COLO668 (cell line): ENCODE measurements around the gene TRMT112.

ENCODE experiments used
- DNase-seq: peaks from one replicate; lab custom pipeline; 2025; ENCODE audit not compliant: unreplicated experiment; lab: John Stamatoyannopoulos, UW

TRMT112 gene

DNA sequence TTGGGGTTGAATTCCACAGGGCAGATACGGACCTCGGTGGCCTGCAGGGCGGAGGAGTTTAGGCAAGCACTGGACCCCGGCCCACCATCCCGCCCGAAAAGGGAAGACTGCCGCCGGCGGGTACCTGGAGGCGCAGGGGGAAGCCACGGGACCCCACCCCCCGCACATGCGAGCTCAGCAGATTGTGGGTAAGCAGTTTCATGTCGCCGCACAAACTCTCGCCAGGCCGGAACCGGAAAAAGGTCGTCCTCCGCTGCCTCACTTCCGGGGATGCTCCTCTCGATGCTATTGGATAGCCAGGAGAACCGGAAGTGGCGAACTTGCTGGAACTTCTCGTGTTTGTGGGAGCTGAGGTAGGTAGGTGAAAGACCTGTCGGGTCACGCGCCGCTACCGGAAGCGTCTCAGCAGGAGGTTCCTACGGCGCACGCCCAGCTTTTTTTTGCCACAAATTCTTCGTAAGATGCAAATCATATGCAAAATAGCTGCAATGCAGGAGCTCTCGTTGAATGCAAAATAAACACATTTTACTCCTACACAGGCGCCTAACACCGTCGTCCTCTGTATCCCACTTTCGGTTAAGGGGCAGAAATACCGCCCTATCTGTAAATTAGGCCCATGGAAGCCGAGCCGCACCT, at the start of gene TRMT112:
Gene TRMT112, minus strand, starts transcription at position 235 of the 636 bp plus-strand sequence. Its CDS starts 33 bp downstream, at position 202.
- DNase-seq: peak; percentile 96

DNA sequence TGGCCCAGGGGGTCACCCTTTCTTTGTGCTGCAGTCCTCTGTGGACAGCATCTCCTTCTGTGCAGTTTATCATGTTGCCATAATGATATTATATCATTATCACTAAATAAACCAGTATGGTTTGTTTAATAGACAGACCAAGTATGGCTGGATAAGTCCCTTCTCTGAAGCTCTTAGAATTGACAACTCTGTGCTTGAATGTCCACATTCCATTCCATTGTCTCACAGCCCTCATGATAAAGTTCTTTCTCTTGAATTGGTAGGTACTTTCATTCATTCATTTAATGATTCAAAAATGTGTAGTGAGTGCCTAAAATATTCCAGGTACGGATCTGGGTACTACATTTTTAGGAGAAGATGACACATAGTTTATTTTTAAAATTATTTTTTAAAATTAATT, 49.4 kb upstream of the TRMT112 start:
- DNase-seq: no peak

DNA sequence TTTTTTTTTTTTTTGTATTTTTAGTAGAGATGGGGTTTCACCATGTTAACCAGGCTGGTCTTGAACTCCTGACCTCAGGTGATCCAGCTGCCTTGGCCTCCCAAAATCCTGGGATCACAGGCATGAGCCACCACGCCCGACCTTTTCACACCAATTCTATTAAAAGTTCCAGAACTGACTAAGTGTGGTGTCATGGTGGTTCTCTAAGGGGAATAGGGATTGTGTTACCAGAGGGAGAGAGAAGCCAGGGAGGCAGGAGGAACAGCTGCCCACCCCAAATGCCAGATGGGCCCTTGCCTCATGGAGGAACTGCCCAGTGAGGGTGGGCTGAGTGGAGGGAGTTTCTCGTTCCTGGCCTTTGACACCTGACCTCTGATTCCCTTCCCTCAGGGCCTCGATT, 47.6 kb upstream of the TRMT112 start:
- DNase-seq: no peak

DNA sequence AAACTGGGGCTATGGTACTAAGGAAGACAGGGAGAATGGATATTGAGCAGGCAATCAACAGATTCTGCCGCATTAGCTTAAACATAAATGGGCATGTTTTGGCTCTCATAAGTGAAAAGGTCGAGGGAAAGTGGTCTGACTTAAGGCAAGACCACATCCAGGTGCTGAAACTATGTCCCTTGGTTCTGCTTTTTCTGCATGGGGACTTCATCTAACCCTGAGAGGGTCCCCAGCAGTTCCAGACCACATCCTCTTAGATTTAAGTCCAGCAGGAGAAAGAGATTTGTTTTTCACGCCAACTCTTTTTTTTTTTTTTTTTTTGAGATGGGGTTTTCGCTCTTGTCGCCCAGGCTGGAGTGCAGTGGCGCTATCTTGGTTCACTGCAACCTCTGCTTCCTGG, 47.1 kb upstream of the TRMT112 start:
- no peak for DNase-seq

DNA sequence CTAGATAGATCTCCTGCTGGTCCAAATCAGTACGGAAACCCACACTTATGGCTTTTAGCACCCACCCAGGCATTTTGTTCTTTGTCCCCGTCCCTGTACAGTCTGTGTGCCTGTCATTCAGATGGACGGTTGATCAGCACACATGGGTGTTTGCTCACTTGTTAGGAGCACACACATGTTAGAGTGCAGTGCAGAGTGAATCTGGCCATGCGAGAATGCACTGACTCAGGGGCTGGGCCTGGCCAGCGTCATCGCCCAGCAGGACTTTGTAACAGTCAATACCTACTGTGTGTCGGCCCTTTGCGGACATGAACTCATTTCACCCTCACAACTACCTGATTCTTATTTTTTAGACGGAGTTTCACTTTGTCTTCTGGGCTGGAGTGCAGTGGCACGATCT, 45.0 kb upstream of the TRMT112 start:
- DNase-seq: no peak

DNA sequence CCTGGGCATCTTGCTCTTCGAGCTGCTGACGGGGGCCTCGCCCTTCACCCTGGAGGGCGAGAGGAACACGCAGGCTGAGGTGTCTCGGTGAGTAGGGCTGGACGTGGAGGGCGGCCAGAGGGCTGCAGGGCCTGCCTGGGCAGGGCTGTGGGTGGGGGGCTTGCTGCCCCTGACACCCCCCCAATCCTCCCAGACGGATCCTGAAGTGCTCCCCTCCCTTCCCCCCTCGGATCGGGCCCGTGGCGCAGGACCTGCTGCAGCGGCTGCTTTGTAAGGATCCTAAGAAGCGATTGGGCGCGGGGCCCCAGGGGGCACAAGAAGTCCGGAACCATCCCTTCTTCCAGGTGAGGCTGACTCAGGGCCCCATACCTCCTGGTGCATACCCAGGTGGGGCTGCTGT, 44.3 kb upstream of the TRMT112 start:
- DNase-seq: no peak

DNA sequence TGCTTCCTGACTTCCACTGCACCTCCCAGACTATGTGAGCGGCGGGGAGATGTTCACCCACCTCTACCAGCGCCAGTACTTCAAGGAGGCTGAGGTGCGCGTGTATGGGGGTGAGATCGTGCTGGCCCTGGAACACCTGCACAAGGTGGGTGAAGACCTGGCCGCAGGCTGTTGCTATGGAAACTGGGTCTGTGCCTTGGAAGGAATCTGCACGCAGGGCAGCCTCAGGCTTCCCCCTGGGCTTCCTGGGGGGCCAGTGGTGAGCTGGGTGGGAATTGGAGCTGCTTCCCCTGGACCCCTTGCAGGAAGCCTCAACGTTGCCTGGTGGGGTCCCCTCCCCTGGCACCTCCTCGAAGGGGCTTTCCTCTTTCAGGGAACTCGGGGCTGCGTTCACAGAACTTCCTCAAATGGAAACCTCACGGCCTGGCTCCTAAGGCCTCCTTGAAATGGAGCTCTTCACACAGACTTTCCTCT, 43.1 kb upstream of the TRMT112 start:
- DNase-seq: peak; percentile 8

DNA sequence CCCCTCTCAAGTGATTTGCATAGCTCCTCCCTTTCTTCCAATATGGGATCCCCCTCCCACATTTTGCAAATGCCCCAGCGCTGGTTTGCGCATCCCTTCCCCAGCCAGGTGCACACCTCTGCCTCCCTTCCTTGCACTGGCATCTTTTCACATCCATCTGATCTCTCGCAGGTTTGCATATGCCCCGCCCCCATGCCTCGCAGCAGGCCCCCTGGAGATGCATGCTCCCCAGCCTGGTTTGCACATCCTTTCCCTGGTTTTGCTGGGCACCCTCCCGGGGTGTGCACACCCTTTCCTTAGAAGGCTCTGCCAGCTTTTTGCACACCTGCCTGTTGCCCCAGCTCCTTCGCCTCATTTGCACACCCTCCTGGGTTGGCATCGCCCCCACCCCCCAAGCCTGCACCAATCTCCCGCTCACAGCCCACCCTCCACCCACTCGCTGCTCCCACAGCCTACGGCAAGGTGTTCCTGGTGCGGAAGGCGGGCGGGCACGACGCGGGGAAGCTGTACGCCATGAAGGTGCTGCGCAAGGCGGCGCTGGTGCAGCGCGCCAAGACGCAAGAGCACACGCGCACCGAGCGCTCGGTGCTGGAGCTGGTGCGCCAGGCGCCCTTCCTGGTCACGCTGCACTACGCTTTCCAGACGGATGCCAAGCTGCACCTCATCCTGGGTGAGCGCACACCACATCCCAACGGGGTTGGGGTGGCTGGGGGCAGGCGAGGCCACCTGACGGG, 42.5 kb upstream of the TRMT112 start:
- peak; percentile 34 for DNase-seq

DNA sequence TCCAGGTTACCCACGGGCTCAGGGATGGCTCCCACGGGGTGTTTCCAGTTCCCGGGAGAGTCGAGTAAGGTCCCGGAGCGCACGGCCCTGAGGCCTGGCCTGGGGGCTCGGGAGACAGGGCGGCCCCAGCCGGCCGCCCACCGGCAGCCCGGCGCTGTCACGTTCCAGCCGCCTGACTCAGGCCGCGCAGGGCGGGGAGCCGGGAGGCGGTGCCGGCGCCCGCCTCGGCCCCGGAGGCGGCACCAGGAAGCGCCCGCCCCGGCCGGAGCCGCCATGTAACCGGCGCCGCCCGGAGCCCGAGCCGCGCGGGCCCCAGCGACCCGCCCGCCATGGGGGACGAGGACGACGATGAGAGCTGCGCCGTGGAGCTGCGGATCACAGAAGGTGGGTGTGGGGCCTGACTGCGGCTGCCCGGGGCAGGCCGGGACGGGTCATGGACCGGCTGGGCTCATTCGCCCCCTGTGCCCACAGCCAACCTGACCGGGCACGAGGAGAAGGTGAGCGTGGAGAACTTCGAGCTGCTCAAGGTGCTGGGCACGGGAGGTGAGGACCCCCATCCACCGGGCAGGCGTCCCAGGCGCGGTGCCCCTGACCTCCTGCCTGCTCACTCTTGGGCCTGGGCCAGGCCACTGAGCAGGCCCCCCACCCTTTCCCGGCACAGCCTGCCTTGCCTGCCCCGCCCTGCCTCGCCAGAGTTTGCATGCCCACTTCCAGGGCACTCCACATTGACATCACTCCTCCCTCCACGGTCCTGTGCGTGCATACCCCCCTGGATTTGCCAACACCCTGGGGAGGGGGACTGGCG, 41.8 kb upstream of the TRMT112 start, which contains the start of gene RPS6KA4:
Gene RPS6KA4, plus strand, starts transcription at position 256 of the 805 bp plus-strand sequence. Its CDS starts 74 bp downstream, at position 330.
- peak; percentile 82 for DNase-seq

DNA sequence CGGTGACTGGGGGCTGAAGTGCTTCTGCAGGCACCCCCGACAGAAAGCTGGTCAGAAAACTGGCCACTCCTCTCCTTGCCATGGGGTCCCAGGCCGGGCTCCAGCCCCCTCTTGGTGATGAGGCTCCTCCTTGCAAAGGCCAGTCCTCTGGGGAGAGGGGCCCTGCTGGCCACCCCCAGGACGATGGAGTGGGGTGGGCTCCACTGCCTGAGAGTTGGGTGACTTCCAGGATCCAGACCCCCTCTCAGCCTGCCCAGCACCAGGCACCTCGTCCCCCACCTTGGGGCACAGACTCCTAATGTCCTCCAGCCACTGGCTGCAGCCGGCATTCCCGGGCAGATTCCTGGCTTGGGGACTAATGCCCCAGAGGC, 41.2 kb upstream of the TRMT112 start:
- DNase-seq: no peak

DNA sequence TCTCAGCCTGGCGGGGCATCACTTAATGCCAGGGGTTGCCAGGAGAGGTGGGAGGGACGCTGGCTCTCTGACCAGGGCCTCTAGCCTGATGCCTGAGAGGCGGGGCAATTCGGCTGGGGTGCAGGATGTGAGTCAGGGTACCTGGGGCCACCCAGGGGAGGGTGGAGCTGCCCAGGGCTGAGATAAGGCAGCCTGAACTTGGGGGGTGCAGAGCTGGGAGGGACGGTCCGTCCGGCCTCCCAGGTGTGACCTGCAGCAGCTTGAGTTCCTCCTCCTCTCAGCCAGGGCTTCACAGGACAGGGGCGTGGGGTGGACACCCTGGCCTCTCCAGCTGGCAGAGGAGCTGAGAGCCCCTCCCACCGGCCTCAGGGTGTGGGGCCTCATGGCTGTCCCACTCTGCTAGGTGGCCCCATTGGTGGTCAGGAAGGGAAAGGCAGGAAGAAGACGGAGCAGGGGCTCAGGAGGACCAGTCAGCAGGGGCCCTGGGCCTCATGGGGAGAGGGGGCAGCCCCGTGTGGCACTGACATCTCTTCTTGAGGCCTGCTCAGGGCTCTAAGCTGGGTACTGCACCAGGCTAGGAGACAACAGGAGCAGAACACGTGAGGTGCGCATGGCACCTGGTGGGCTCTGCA, 40.7 kb upstream of the TRMT112 start:
- DNase-seq: no peak

DNA sequence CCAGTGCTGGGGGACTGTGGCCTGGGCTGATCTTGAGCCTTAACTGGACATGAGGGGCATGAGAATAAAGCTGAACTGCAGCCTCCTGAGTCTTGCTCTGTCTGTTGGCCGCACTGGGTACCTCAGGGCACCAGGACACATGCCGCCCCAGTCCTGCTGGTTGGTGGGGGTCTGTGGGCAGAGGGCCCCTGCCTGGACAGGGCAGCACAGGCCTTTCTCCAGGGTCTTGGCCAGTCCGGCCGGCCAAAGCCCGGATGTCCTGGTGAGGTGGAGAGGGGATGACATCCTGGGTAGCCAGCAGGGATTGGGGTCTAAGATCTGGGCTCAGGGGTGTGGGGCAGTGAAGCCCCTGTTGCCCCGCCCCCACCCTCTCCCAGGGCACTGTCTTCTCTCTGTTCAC, 40.1 kb upstream of the TRMT112 start:
- no peak for DNase-seq

DNA sequence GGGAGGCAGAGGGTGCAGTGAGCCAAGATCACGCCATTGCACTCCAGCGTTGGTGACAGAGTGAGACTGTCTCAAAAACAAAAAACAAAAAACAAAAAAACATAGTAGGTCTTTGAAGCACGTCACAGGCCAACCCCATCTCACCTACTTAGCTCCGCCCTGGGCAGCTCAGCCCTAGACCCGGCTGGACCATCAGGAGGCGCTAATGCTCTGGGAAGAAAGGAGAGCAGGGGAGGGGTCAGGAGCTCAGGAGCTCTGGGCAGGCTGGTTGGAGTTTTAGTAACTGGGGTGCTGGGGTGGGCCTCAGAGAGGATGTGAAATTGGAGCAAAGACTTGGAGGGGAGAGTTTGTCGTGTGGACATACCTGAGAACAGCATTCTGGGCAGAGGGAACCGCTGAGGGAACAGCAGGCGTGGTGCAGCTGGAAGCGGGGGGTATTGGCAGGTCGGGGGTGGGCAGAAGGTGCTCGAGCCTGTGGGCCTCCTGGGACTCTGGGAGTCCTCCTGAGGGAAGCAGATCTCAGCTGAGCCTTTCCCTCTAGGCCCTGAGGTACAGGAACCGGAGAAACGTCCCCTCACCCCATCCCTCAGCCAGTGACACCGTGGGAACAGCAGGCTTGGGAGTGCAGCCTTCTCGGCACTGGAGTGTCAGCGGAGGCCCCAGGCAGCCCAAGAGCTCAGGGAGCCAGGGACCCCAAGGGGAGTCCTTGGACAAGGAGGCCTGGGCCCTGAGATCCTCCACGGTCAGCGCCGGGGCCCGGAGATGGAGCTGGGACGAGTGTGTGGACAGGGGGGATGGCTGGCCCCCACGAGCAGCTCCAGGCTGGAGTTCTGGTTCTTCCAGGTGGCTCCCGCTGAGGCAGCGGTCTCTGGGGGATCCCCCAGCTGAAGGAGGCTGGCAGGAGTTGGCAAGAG, 39.4 kb upstream of the TRMT112 start:
- peak; percentile 43 for DNase-seq

DNA sequence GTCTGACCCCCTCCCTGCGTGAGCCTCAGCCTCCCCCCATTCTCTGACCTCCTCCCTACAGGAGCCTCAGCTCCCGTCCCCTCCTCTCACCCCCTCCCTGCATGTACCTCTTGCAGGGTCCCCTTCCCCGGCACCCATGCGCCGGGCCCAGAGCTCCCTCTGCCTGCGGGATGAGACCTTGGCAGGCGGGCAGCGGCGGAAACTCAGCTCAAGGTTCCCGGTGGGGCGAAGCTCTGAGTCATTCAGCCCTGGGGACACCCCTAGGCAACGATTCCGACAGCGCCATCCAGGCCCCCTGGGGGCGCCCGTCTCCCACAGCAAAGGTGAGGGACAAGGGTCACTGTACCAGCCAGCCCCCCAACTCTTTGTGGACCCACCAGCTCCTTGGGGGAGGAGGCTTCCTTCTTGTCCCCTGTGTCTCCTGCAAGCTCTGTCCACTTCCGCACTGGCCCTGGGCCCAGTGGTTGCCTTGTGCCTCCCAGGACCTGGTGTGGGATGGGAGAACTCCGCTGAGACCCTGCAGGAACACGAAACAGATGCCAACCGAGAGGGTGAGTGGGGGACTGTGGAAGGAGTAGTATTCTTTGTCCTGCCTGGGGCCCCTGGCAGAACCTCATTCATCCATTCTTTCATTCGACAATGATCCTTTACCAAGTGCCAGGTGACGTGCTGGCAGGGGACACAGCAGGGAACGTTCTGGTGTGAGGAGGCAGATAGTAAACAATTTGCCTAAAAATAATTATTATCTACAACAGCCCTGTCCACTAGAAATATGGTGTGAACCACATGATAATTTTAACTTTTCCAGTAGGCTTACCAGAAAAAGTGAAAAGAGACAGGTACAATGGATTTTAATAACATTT, 38.0 kb upstream of the TRMT112 start:
- DNase-seq: peak; percentile 90

DNA sequence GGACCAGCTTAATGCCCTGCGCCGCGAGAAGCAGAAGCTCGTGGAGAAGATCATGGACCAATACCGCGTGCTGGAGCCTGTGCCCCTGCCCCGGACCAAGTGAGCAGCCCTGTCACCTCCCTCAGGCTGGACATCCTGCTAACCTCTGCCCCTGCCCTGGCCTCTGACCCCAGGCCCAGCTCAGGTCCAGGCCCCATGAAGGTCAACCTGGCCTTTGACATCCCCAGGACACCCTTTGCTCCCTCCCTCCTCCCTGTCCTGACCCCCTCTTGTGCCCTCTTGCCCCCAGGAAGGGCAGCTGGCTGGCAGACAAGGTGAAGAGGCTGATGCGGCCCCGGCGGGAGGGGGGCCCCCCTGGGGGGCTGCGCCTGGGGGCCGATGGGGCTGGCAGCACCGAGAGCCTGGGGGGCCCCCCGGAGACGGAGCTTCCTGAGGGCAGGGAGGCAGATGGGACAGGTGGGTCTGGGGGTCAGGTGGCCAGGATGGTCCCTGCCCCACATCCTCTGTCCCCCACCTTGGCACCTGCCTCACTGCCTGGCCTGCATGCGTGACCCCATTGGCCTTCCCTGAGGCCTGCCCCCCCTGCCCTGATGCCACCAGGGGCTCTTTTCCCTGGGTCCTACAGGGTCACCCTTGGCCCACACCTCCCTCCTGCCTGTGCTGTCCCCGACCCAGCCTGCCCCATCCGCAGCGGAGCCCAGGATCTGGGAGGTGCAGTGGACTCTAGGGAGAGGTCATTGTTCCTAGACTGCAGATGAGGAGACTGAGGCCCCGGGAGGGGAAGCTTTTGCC, 36.6 kb upstream of the TRMT112 start:
- DNase-seq: no peak

DNA sequence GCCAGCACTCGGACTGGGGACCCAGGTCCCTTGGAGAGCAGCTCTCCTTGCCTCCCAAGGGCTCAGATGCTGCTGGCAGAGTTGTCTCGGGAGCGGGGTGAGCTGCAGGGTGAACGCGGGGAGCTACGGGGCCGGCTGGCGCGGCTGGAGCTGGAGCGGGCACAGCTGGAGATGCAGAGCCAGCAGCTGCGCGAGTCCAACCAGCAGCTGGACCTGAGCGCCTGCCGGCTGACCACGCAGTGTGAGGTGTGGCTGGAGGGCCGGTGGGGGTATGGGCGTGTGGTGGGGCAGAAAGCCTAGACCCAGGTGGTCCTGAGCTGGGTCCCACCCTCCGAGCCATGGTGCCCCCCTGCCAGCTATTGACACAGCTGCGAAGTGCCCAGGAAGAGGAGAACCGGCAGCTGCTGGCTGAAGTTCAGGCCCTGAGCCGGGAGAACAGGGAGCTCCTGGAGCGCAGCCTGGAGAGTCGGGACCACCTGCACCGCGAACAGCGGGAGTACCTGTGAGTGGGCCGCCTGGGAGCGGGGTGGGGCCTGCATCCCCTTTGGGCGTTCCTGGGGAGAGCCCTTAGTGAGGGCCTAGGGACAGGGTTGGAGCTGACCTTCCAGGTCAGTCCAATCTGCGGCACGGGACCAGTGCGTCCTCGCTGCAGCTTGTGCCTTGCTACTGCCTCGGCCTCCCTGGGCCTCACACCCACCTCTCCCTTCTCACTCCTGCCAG, 35.8 kb upstream of the TRMT112 start:
- DNase-seq: peak; percentile 91

DNA sequence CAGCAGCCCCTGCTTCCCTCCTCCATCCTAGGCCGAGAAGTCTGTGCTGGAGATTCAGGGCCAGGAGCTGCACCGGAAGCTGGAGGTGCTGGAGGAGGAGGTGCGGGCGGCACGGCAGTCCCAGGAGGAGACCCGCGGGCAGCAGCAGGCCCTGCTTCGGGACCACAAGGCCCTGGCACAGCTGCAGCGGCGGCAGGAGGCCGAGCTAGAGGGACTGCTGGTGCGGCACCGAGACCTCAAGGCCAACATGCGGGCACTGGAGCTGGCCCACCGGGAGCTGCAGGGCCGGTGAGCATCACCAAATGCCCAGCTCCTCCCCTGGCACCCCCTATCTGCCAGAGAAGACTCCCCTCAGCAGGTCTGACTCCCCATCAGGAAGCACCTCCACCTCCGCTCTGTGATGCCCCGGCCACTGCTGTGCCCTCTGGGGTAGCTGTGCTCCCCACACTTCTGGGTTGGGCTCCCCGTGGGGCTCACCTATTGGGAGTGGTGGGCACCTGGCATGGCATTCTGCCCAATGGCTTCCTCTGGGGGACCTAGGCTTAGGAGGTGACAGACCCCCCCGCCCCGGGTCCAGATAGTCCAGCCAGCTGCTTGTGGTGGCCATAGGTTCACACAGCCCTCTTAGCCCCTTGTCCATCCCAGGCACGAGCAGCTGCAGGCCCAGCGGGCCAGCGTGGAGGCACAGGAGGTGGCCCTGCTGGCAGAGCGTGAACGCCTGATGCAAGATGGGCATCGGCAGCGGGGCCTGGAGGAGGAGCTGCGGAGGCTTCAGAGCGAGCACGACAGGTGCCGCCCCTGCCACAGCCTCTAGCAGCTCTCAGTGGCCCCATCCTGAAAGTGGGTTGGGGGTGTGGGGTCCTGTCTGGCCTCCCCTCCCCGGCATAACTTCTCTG, 35.0 kb upstream of the TRMT112 start:
- peak; percentile 76 for DNase-seq
